Hindlimb muscle (tissue), 1 donor: ENCODE data around the gene AKR1C2. TPM values are rescaled to one million over a fixed set of nuclear protein-coding genes. Genes with fewer than 3 reads are reported as not detected.
"Not testable (repeated sequence)": the region's sequence is repeated elsewhere in the genome, so short reads cannot be mapped to it uniquely, and the experiment has no call there.

Experiments used
- DNase-seq: peaks from one replicate; pipeline ENCODE4 v3.0.0-alpha.2; 2013
- polyA plus RNA-seq: library from polyadenylated mRNA; unstranded; fragments of 120-200 nt; gene quantifications from one replicate; pipeline ENCODE4 v1.2.1, GENCODE V29; 2013; ENCODE audit not compliant: insufficient read length

AKR1C2 gene
- polyA plus RNA-seq, 1 donor = 5.7 TPM

GRCh38 chr10:5023177-5023805, 19.6 kb upstream of the AKR1C2 start:
- DNase-seq = no peak

GRCh38 chr10:5021624-5022290, 18.1 kb upstream of the AKR1C2 start:
- DNase-seq = not testable (repeated sequence)

- not testable (repeated sequence) for DNase-seq
Measured at GRCh38 chr10:5019770-5020612, 16.3 kb upstream of the AKR1C2 start.

GRCh38 chr10:5018671-5019277, 15.1 kb upstream of the AKR1C2 start:
- not testable (repeated sequence) for DNase-seq

- DNase-seq = no peak
Measured at GRCh38 chr10:5018134-5018533, 14.5 kb upstream of the AKR1C2 start.

GRCh38 chr10:5014936-5015335, 11.3 kb upstream of the AKR1C2 start:
- no peak for DNase-seq

GRCh38 chr10:5014200-5014910, 10.7 kb upstream of the AKR1C2 start:
- not testable (repeated sequence) for DNase-seq

GRCh38 chr10:5013385-5013784, 9.7 kb upstream of the AKR1C2 start:
- DNase-seq = no peak

- no peak for DNase-seq
Measured at GRCh38 chr10:5012595-5012994, 8.9 kb upstream of the AKR1C2 start.

GRCh38 chr10:5011392-5011791, 7.7 kb upstream of the AKR1C2 start:
- DNase-seq = not testable (repeated sequence)

- not testable (repeated sequence) for DNase-seq
Measured at GRCh38 chr10:5010043-5010442, 6.4 kb upstream of the AKR1C2 start.

- not testable (repeated sequence) for DNase-seq
Measured at GRCh38 chr10:5008857-5009548, 5.3 kb upstream of the AKR1C2 start.

- not testable (repeated sequence) for DNase-seq
Measured at GRCh38 chr10:5004501-5004900, 844 bp upstream of the AKR1C2 start.

GRCh38 chr10:5004030-5004385, 351 bp upstream of the AKR1C2 start:
- DNase-seq = not testable (repeated sequence)

GRCh38 chr10:5002013-5002727, 1.5 kb downstream of the AKR1C2 start:
- DNase-seq = no peak

GRCh38 chr10:4998671-4999070, 5.0 kb downstream of the AKR1C2 start:
- DNase-seq = no peak

- not testable (repeated sequence) for DNase-seq
Measured at GRCh38 chr10:4994260-4994659, 9.4 kb downstream of the AKR1C2 start.

- DNase-seq = not testable (repeated sequence)
Measured at GRCh38 chr10:4992564-4992963, 11.1 kb downstream of the AKR1C2 start.

GRCh38 chr10:4991463-4991862, 12.2 kb downstream of the AKR1C2 start:
- not testable (repeated sequence) for DNase-seq

- no peak for DNase-seq
Measured at GRCh38 chr10:4990217-4990616, 13.4 kb downstream of the AKR1C2 start.
